Pancreas (tissue), 10 donors: Measurements from ENCODE around the gene COL5A1. TPM values are rescaled to one million over a fixed set of nuclear protein-coding genes. Genes with fewer than 3 reads are reported as not detected.

Experiments used
- ATAC-seq, 4 donors: fragments of 200-7000 bp; cut with Tn5 transposase; one replicate each; pipeline versions ENCODE4 v1.8.0 to v1.9.1; 2020; ENCODE audit warnings: mild to moderate bottlenecking in 4 of 4, moderate library complexity in 4 of 4
- DNase-seq, 6 donors: peaks; one replicate each; pipeline ENCODE4 v3.0.0-alpha.2; 2020
- FAIRE-seq: peaks from 2 replicates; lab custom pipeline; 2012; peaks lifted over from hg19 to GRCh38; lab: Jason Lieb, UNC
- H3K27ac ChIP-seq, 4 donors: fragments of 200-600 bp; sonication (generic); 1 replicate in 3 of 4; 2 replicates in 1 of 4; pipeline versions ENCODE4 v1.5.0 to v1.8.0; 2020
- H3K27me3 ChIP-seq, 4 donors: fragments of 200-600 bp; one replicate each; pipeline ENCODE4 v1.8.0; 2021
- H3K36me3 ChIP-seq, 3 donors: fragments of 200-600 bp; sonication (generic) in 1 of 3; one replicate each; pipeline versions ENCODE4 v1.5.0 to v1.8.0; 2020 to 2021
- H3K4me1 ChIP-seq, 3 donors: fragments of 200-600 bp; one replicate each; pipeline ENCODE4 v1.8.0; 2021
- H3K4me3 ChIP-seq, 4 donors: fragments of 200-600 bp; sonication (generic) in 2 of 4; one replicate each; pipeline versions ENCODE4 v1.5.0 to v1.8.0; 2020 to 2021
- H3K9me3 ChIP-seq, 4 donors: fragments of 200-600 bp; one replicate each; pipeline ENCODE4 v1.8.0; 2021
- CTCF ChIP-seq, 4 donors: fragments of 200-600 bp; sonication (generic) in 3 of 4; IDR thresholded peaks; one replicate each; pipeline versions ENCODE4 v1.5.0 to v1.8.0; 2021; ENCODE audit warnings: antibody characterized with exemption in 4 of 4
- WGBS, 2 donors: extraction: QIAGEN DNeasy Blood & Tissue Kit; methylation state at CpG; one replicate each; pipeline ENCODE4 v1.1.7; 2013; 5-methylcytosine and 5-hydroxymethylcytosine counted together
- intact Hi-C, 3 donors: fragments of 100-400 bp; cut with DNase I; formaldehyde crosslinking; loops; one replicate each; pipeline versions ENCODE4 v1.11.1 to v1.14.2; 2022
- polyA plus RNA-seq, 2 donors: library from polyadenylated mRNA; stranded (reverse); fragments of 200-250 nt; gene quantifications; one replicate each; pipeline ENCODE4 v1.2.3, GENCODE V29; 2013
- total RNA-seq, 6 donors: library from RNA; stranded (reverse); fragmentation: NEBNext Ultra II Directional in 4 of 6; extraction: Animal tissue kit (Norgen Biotek cat#: 25700) in 4 of 6; gene quantifications; one replicate each; pipeline versions ENCODE4 v1.2.1 to v1.2.4, GENCODE V29; 2021 to 2023
- donor health status: healthy with polysubstance abuse.
- donor health status: DM: no; HTN: no; CAD: no; lungs with moderate emphysema.
- donor health status: DM: no; HTN: no; CAD: no.
- donor health status: control.
- donor health status: control.
- donor health status: Bipolar disorder and iron deficiency.
- donor health status: DM: yes; HTN: yes; CAD: no.
- donor health status: DM: no; HTN: no; CAD: no.
- donor health status: DM: no; HTN: no; CAD: no.
- donor health status: DM: yes; HTN: yes; CAD: no.

COL5A1 gene
- total and polyA plus RNA-seq, 8 donors, result 1.2 to 62.8 (median 3.5) TPM

GRCh38 chr9:134779640-134780039 lies 138.0 kb downstream of the COL5A1 start:
- no peaks in the 10 kb centered on the region for H3K9me3 ChIP-seq
- WGBS, 2 donors, result 73 to 82% methylated on average over 8 of the region's 8 CpGs
- DNase-seq, result no peak
- peaks cover 0 to 2% (median 0%) of the 10 kb centered on the region in 4 donors for H3K27me3 ChIP-seq
- intact Hi-C loops, result loop anchor here in 1 of 3 donors (5.0 kb wide), 1 partner anchor 633 kb away; no protein-coding TSS in a partner anchor
- H3K4me1 ChIP-seq, result no peaks in the 10 kb centered on the region
- TF ChIP-seq CTCF (IDR thresholded peaks at IDR 0.05), result no peak
- no peak for FAIRE-seq
- no peak for ATAC-seq
- H3K27ac ChIP-seq, result no peak overlapping the region
- H3K4me3 ChIP-seq, result no peak overlapping the region
- H3K36me3 ChIP-seq, result no peaks in the 10 kb centered on the region

- Histone ChIP-seq H3K4me3 (no peak overlapping the region), H3K36me3 (no peaks in the 10 kb centered on the region), H3K27me3 (peaks cover 0 to 2% (median 0%) of the 10 kb centered on the region in 4 donors), H3K4me1 (no peaks in the 10 kb centered on the region), H3K27ac (no peak overlapping the region), H3K9me3 (no peaks in the 10 kb centered on the region)
- intact Hi-C loops, result no loop called here
- TF ChIP-seq CTCF (IDR thresholded peaks at IDR 0.05), result no peak
- FAIRE-seq (no peak), DNase-seq (no peak), ATAC-seq (no peak)
- 50 to 59% methylated on average over 28 of the region's 28 CpGs for WGBS, 2 donors
Measured at GRCh38 chr9:134781591-134782302, 140.1 kb downstream of the COL5A1 start.

- no peaks in the 10 kb centered on the region for H3K9me3 ChIP-seq
- intact Hi-C loops, result no loop called here
- FAIRE-seq, result no peak
Measured at GRCh38 chr9:134782921-134783698, 141.5 kb downstream of the COL5A1 start.

GRCh38 chr9:134783699-134784039 lies 142.1 kb downstream of the COL5A1 start:
- 46 to 57% methylated on average over 12 of the region's 12 CpGs for WGBS, 2 donors
- intact Hi-C loops, result no loop called here
- FAIRE-seq (no peak), ATAC-seq (peak in 1 of 4 donors; percentile 33), DNase-seq (no peak)
- no peak overlapping the region for H3K4me3 ChIP-seq
- H3K9me3 ChIP-seq, result no peaks in the 10 kb centered on the region
- H3K36me3 ChIP-seq, result no peaks in the 10 kb centered on the region
- H3K27me3 ChIP-seq, result no peaks in the 10 kb centered on the region
- H3K4me1 ChIP-seq, result no peaks in the 10 kb centered on the region
- TF ChIP-seq CTCF (IDR thresholded peaks at IDR 0.05), result no peak
- H3K27ac ChIP-seq, result no peak overlapping the region

More at GRCh38 chr9:134782921-134783698, 141.5 kb downstream of the COL5A1 start:
- no peaks in the 10 kb centered on the region for H3K27me3 ChIP-seq
- ATAC-seq (no peak), DNase-seq (no peak)
- no peak overlapping the region for H3K4me3 ChIP-seq
- 54 to 65% methylated on average over 33 of the region's 33 CpGs for WGBS, 2 donors
- TF ChIP-seq CTCF (IDR thresholded peaks at IDR 0.05), result no peak
- no peaks in the 10 kb centered on the region for H3K36me3 ChIP-seq
- no peaks in the 10 kb centered on the region for H3K4me1 ChIP-seq
- H3K27ac ChIP-seq, result no peak overlapping the region
